Measurements from ENCODE around the gene SPATA2.
"Not testable (repeated sequence)": the region's sequence is repeated elsewhere in the genome, so short reads cannot be mapped to it uniquely, and the experiment has no call there.

The SPATA2 gene

GRCh38 chr20:49915380-49916145 is at the start of gene SPATA2:
Gene SPATA2 (minus strand): TSS chr20:49915529. CDS start chr20:49908490, 7,039 bp downstream.
- DNase-seq = peak; percentile 98

- DNase-seq = no peak
Observed at GRCh38 chr20:49961413-49961812, 46.1 kb upstream of the SPATA2 start.

GRCh38 chr20:49957089-49957938 is 42.0 kb upstream of the SPATA2 start:
- peak; percentile 50 for DNase-seq

GRCh38 chr20:49956689-49957088 is 41.4 kb upstream of the SPATA2 start:
- DNase-seq = no peak

- not testable (repeated sequence) for DNase-seq
Observed at GRCh38 chr20:49955830-49956396, 40.6 kb upstream of the SPATA2 start.

- DNase-seq = no peak
Observed at GRCh38 chr20:49955167-49955566, 39.8 kb upstream of the SPATA2 start.

GRCh38 chr20:49951151-49951550 is 35.8 kb upstream of the SPATA2 start:
- peak; percentile 42 for DNase-seq

- no peak for DNase-seq
Observed at GRCh38 chr20:49948809-49949507, 33.6 kb upstream of the SPATA2 start.

- DNase-seq = no peak
Observed at GRCh38 chr20:49948178-49948577, 32.8 kb upstream of the SPATA2 start.

- DNase-seq = no peak
Observed at GRCh38 chr20:49945701-49946477, 30.6 kb upstream of the SPATA2 start.

- no peak for DNase-seq
Observed at GRCh38 chr20:49945306-49945700, 30.0 kb upstream of the SPATA2 start.

GRCh38 chr20:49942942-49943341 is 27.6 kb upstream of the SPATA2 start:
- no peak for DNase-seq

GRCh38 chr20:49942303-49942702 is 27.0 kb upstream of the SPATA2 start:
- no peak for DNase-seq

GRCh38 chr20:49941456-49941855 is 26.1 kb upstream of the SPATA2 start:
- DNase-seq = no peak

GRCh38 chr20:49938173-49939163 is 23.1 kb upstream of the SPATA2 start:
- peak; percentile 65 for DNase-seq

- peak; percentile 35 for DNase-seq
Observed at GRCh38 chr20:49937027-49937929, 21.9 kb upstream of the SPATA2 start.

- peak; percentile 98 for DNase-seq
Observed at GRCh38 chr20:49936153-49937026, 21.1 kb upstream of the SPATA2 start, which contains the start of gene RNF114. Gene RNF114 (plus strand): TSS chr20:49936397. CDS start chr20:49936413, 16 bp downstream.

- DNase-seq = no peak
Observed at GRCh38 chr20:49935746-49936152, 20.4 kb upstream of the SPATA2 start.

- DNase-seq = no peak
Observed at GRCh38 chr20:49929142-49929494, 13.8 kb upstream of the SPATA2 start.

Data from suppressor macrophage treated with lipopolysaccharide for 4 hours (primary cell).